Neural progenitor cell (in vitro differentiated cells): ENCODE measurements around the gene SLC44A2. TPM values are rescaled to one million over a fixed set of nuclear protein-coding genes. Genes with fewer than 3 reads are reported as not detected.

Experiments used
- DNase-seq: peaks from one replicate; pipeline ENCODE4 v3.0.0-alpha.2; 2016; ENCODE audit warnings: low spot score
- H2AFZ ChIP-seq: fragments of 200-600 bp; sonication (generic); replicated peaks from 2 replicates; pipeline ENCODE4 v1.6.1; 2016; ENCODE audit warnings: antibody characterized with exemption
- H3F3A ChIP-seq: fragments of 200-600 bp; sonication (generic); 2 replicates; pipeline ENCODE4 v1.6.1; 2016; ENCODE audit warnings: antibody characterized with exemption, low read depth
- H3K27ac ChIP-seq: fragments of 200-600 bp; sonication (generic); 2 replicates; pipeline ENCODE4 v1.5.1; 2016; ENCODE audit warnings: mild to moderate bottlenecking
- H3K27me3 ChIP-seq: fragments of 200-600 bp; sonication (generic); 2 replicates; pipeline ENCODE4 v1.6.1; 2016; ENCODE audit warnings: mild to moderate bottlenecking, moderate library complexity
- H3K36me3 ChIP-seq: fragments of 200-600 bp; sonication (generic); 2 replicates; pipeline ENCODE4 v1.5.1; 2016
- H3K4me1 ChIP-seq: fragments of 200-600 bp; sonication (generic); 2 replicates; pipeline ENCODE4 v1.6.1; 2016; ENCODE audit warnings: mixed run types
- H3K4me2 ChIP-seq: fragments of 200-600 bp; sonication (generic); 2 replicates; pipeline ENCODE4 v1.6.1; 2016
- H3K4me3 ChIP-seq: fragments of 200-600 bp; sonication (generic); 2 replicates; pipeline ENCODE4 v1.5.1; 2016
- H3K79me2 ChIP-seq: fragments of 200-600 bp; sonication (generic); 2 replicates; pipeline ENCODE4 v1.6.1; 2016; ENCODE audit warnings: low read depth
- H3K9ac ChIP-seq: fragments of 200-600 bp; sonication (generic); 2 replicates; pipeline ENCODE4 v1.6.1; 2016
- H3K9me3 ChIP-seq: fragments of 200-600 bp; sonication (generic); 2 replicates; pipeline ENCODE4 v1.5.1; 2016; ENCODE audit warnings: low read depth
- H4K20me1 ChIP-seq: fragments of 200-600 bp; sonication (generic); 2 replicates; pipeline ENCODE4 v1.6.1; 2016; ENCODE audit warnings: low read depth
- H3K27ac Mint-ChIP-seq: 3 replicates; pipeline ENCODE4 v1.8.0; 2021; ENCODE audit warnings: mixed read lengths
- H3K27me3 Mint-ChIP-seq: 2 replicates; pipeline ENCODE4 v1.8.0; 2022; ENCODE audit warnings: low read depth, mild to moderate bottlenecking, inconsistent platforms, moderate library complexity, mixed read lengths; ENCODE audit not compliant: insufficient read depth
- H3K36me3 Mint-ChIP-seq: 3 replicates; pipeline ENCODE4 v1.8.0; 2021; ENCODE audit warnings: mixed read lengths
- H3K4me1 Mint-ChIP-seq: 3 replicates; pipeline ENCODE4 v1.8.0; 2021; ENCODE audit warnings: mixed read lengths
- H3K4me3 Mint-ChIP-seq: 3 replicates; pipeline ENCODE4 v1.8.0; 2021; ENCODE audit warnings: mild to moderate bottlenecking, moderate library complexity, mixed read lengths
- H3K9me3 Mint-ChIP-seq: 3 replicates; pipeline ENCODE4 v1.8.0; 2020; ENCODE audit warnings: mixed read lengths
- EZH2 ChIP-seq: fragments of 200-600 bp; sonication (generic); IDR thresholded peaks from 2 replicates; pipeline ENCODE4 v1.6.1; 2017; ENCODE audit warnings: antibody characterized with exemption, mild to moderate bottlenecking, moderate library complexity
- EZH2phosphoT487 ChIP-seq: fragments of 200-600 bp; sonication (generic); IDR thresholded peaks from 2 replicates; pipeline ENCODE4 v1.6.1; 2017; ENCODE audit warnings: antibody characterized with exemption
- total RNA-seq: library from RNA; depleted of rRNA; stranded (reverse); fragments of >200 nt; gene quantifications from 2 replicates; pipeline ENCODE4 v1.2.3, GENCODE V29; 2015; ENCODE audit warnings: low replicate concordance
- TF ChIP-seq, protein P1 (sequence below): fragments of 200-600 bp; sonication (generic); IDR thresholded peaks from 2 replicates; pipeline ENCODE4 v1.5.1; 2017; ENCODE audit warnings: antibody characterized with exemption, mild to moderate bottlenecking

Gene SLC44A2
- 45.6 and 81.8 TPM in 2 replicates for total RNA-seq

- peaks cover 7% of the 10 kb centered on the region for H3K4me1 ChIP-seq
- TF ChIP-seq EZH2phosphoT487 (no peak), EZH2 (no peak)
- TF ChIP-seq, protein P1, sequence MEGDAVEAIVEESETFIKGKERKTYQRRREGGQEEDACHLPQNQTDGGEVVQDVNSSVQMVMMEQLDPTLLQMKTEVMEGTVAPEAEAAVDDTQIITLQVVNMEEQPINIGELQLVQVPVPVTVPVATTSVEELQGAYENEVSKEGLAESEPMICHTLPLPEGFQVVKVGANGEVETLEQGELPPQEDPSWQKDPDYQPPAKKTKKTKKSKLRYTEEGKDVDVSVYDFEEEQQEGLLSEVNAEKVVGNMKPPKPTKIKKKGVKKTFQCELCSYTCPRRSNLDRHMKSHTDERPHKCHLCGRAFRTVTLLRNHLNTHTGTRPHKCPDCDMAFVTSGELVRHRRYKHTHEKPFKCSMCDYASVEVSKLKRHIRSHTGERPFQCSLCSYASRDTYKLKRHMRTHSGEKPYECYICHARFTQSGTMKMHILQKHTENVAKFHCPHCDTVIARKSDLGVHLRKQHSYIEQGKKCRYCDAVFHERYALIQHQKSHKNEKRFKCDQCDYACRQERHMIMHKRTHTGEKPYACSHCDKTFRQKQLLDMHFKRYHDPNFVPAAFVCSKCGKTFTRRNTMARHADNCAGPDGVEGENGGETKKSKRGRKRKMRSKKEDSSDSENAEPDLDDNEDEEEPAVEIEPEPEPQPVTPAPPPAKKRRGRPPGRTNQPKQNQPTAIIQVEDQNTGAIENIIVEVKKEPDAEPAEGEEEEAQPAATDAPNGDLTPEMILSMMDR, result no peak
- peak within 1 kb of the TSS; percentile 61 for H2AFZ ChIP-seq
- no peaks in the 10 kb centered on the region for H3K36me3 ChIP-seq
- H3K4me2 ChIP-seq, result peak within 1 kb of the TSS; percentile 81
- H3K27me3 Mint-ChIP-seq, result peaks cover 2% of the 10 kb centered on the region
- H3K9me3 ChIP-seq, result no peaks in the 10 kb centered on the region
- H3K79me2 ChIP-seq, result peaks cover 61% of the 10 kb centered on the region
- H4K20me1 ChIP-seq, result peaks cover 13% of the 10 kb centered on the region
- H3K9me3 Mint-ChIP-seq, result no peaks in the 10 kb centered on the region
- peak within 1 kb of the TSS; percentile 84 for H3K4me3 Mint-ChIP-seq
- H3K27ac ChIP-seq, result peak within 1 kb of the TSS; percentile 64
- peaks cover 23% of the 10 kb centered on the region for H3K4me1 Mint-ChIP-seq
- H3K4me3 ChIP-seq, result peak within 1 kb of the TSS; percentile 57
- peak; percentile 94 for DNase-seq
- peak within 1 kb of the TSS; percentile 53 for H3K27ac Mint-ChIP-seq
- H3F3A ChIP-seq, result peaks cover 15% of the 10 kb centered on the region
- H3K27me3 ChIP-seq, result no peaks in the 10 kb centered on the region
- H3K9ac ChIP-seq, result peak within 1 kb of the TSS; percentile 69
- H3K36me3 Mint-ChIP-seq, result peaks cover 12% of the 10 kb centered on the region
These were observed at the start of gene SLC44A2 for GRCh38 chr19:10625003-10625761. Gene SLC44A2 (plus strand): TSS chr19:10625553. CDS start chr19:10625634, 81 bp downstream.

DNA sequence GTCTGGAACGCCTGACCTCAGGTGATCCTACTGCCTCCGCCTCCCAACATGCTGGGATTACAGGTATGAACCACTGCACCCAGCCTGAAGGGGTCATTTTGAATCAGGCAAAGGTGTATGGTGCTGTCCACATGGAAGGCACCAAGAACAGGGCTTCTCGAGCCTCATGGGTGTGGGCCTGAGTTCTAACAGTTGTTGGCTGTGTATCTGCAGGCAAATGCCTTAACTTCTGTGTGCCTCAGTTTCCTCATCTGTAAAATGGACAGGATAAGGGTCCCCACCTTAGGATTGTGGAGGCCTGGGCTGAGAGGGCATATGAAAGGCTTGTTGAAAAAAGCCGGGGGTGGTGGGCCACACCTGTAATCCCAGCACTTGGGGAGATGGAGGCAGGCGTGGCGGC, 47.4 kb upstream of the SLC44A2 start:
- H3K27me3 ChIP-seq, result no peaks in the 10 kb centered on the region
- H3K27me3 Mint-ChIP-seq, result peaks cover 4% of the 10 kb centered on the region
- no peak overlapping the region for H2AFZ ChIP-seq
- no peak overlapping the region for H3K27ac ChIP-seq
- no peak overlapping the region for H3K4me3 Mint-ChIP-seq
- H3K36me3 Mint-ChIP-seq, result no peaks in the 10 kb centered on the region
- H3K4me2 ChIP-seq, result no peak overlapping the region
- H3K36me3 ChIP-seq, result no peaks in the 10 kb centered on the region
- H4K20me1 ChIP-seq, result no peaks in the 10 kb centered on the region
- H3K79me2 ChIP-seq, result no peaks in the 10 kb centered on the region
- H3K4me3 ChIP-seq, result no peak overlapping the region
- peaks cover 9% of the 10 kb centered on the region for H3K4me1 Mint-ChIP-seq
- no peak for DNase-seq
- H3K27ac Mint-ChIP-seq, result no peak overlapping the region
- H3K9ac ChIP-seq, result no peak overlapping the region
- H3K9me3 ChIP-seq, result no peaks in the 10 kb centered on the region
- H3F3A ChIP-seq, result peaks cover under 1% of the 10 kb centered on the region
- TF ChIP-seq, protein P1, result no peak
- TF ChIP-seq EZH2 (no peak), EZH2phosphoT487 (no peak)
- no peaks in the 10 kb centered on the region for H3K9me3 Mint-ChIP-seq
- no peaks in the 10 kb centered on the region for H3K4me1 ChIP-seq

GRCh38 chr19:10580979-10581631, 44.2 kb upstream of the SLC44A2 start:
- Mint-ChIP-seq H3K4me3 (peak overlapping the region; percentile 27), H3K4me1 (peaks cover 9% of the 10 kb centered on the region), H3K9me3 (no peaks in the 10 kb centered on the region), H3K27ac (peak overlapping the region; percentile 31), H3K36me3 (no peaks in the 10 kb centered on the region), H3K27me3 (peaks cover 16% of the 10 kb centered on the region)
- Histone ChIP-seq H3K9ac (no peak overlapping the region), H3K36me3 (no peaks in the 10 kb centered on the region), H3F3A (no peaks in the 10 kb centered on the region), H3K27me3 (peaks cover under 1% of the 10 kb centered on the region), H4K20me1 (no peaks in the 10 kb centered on the region), H3K4me3 (no peak overlapping the region), H2AFZ (no peak overlapping the region), H3K79me2 (no peaks in the 10 kb centered on the region), H3K4me2 (no peak overlapping the region), H3K27ac (no peak overlapping the region), H3K4me1 (no peaks in the 10 kb centered on the region), H3K9me3 (no peaks in the 10 kb centered on the region)
- peak; percentile 97 for DNase-seq
- no peak for TF ChIP-seq EZH2
- TF ChIP-seq, protein P1, result peak; percentile 94
